K562 (cell line): ENCODE data around the gene ST7. TPM values are rescaled to one million over a fixed set of nuclear protein-coding genes. Genes with fewer than 3 reads are reported as not detected.

Experiments
- ARID1B ChIP-seq: fragments of 450-650 bp; IDR thresholded peaks from 2 replicates; pipeline ENCODE4 v1.6.1; 2016; ENCODE audit warnings: antibody characterized with exemption, mild to moderate bottlenecking, inconsistent platforms
- CHD4 ChIP-seq: fragments of 200-600 bp; sonication (generic); IDR thresholded peaks from 3 replicates; pipeline ENCODE4 v1.6.1; 2012; ENCODE audit warnings: low read depth, mild to moderate bottlenecking, mixed read lengths, low read length, inconsistent platforms; ENCODE audit not compliant: insufficient read depth, insufficient replicate concordance, poor library complexity, severe bottlenecking
- ETV1 ChIP-seq: fragments of 450-650 bp; conservative IDR thresholded peaks from 2 replicates; pipeline ENCODE4 v1.6.1; 2016; ENCODE audit warnings: missing genetic modification characterization, control low read depth, low read depth, missing compliant biosample characterization
- ETV6 ChIP-seq, 3 experiments: fragments of 150-350 bp in 1 of 3; sonication (generic) in 1 of 3; formaldehyde crosslinking in 1 of 3; IDR thresholded peaks; 2 replicates each; pipeline versions ENCODE4 v1.6.1 to v1.8.0; 2014 to 2022; ENCODE audit warnings: borderline replicate concordance in 2 of 3, low read depth in 2 of 3, antibody characterized with exemption in 1 of 3, low read length in 1 of 3, mild to moderate bottlenecking in 1 of 3, missing genetic modification reagents in 1 of 3
- FOSL1 ChIP-seq: fragments of 200-800 bp; sonication (Bioruptor generic); conservative IDR thresholded peaks from 2 replicates; pipeline ENCODE4 v1.6.1; 2016; ENCODE audit warnings: missing genetic modification characterization, missing compliant biosample characterization
- HMGN3 ChIP-seq: IDR thresholded peaks from 2 replicates; pipeline ENCODE4 v1.6.1; 2011; ENCODE audit warnings: borderline replicate concordance, low read depth, mild to moderate bottlenecking, mixed read lengths, low read length; ENCODE audit not compliant: insufficient read length; ENCODE audit errors: extremely low read depth
- POLR3G ChIP-seq: IDR thresholded peaks from 2 replicates; pipeline ENCODE4 v1.6.1; 2011; ENCODE audit not compliant: insufficient read length, insufficient replicate concordance; ENCODE audit errors: extremely low read depth
- PURB ChIP-seq: sonication (generic); formaldehyde crosslinking; IDR thresholded peaks from 2 replicates; pipeline ENCODE4 v1.9.0; 2021; ENCODE audit warnings: low read depth, mild to moderate bottlenecking, missing genetic modification reagents
- RFX1 ChIP-seq: fragments of 450-650 bp; IDR thresholded peaks from 2 replicates; pipeline ENCODE4 v1.6.1; 2016; ENCODE audit warnings: mild to moderate bottlenecking, moderate library complexity
- polyA plus RNA-seq, 8 experiments: library from polyadenylated mRNA; depleted of rRNA in 4 of 8; stranded (reverse) in 5 of 8; unstranded in 3 of 8; fragments of >200 nt; fragmentation: Nextera tagmentation in 2 of 8; fragmentation: Illumina TruSeq in 1 of 8; extraction: Ambion mirVana in 2 of 8; extraction: Trizol in 1 of 8; gene quantifications; 2 replicates each; pipeline versions ENCODE4 v1.2.1 to v1.2.3, GENCODE V29; 2011 to 2014; ENCODE audit warnings: inconsistent platforms in 1 of 8, missing spikeins in 1 of 8
- total RNA-seq, 7 experiments: library from RNA; depleted of rRNA in 6 of 7; stranded (reverse); fragments of >200 nt in 6 of 7; fragmentation: Illumina TruSeq in 2 of 7; extraction: Trizol in 2 of 7; gene quantifications; 2 replicates each; pipeline versions ENCODE4 v1.2.1 to v1.2.3, GENCODE V29; 2011 to 2021; ENCODE audit warnings: low replicate concordance in 1 of 7
- TF ChIP-seq, protein P1 (sequence below): fragments of 450-650 bp; IDR thresholded peaks from 2 replicates; pipeline ENCODE4 v1.7.1; 2018; ENCODE audit warnings: mild to moderate bottlenecking, low read depth; ENCODE audit not compliant: partially characterized antibody
- TF ChIP-seq, protein P2 (sequence below): sonication (generic); IDR thresholded peaks from 2 replicates; pipeline ENCODE4 v1.6.1; 2016
- TF ChIP-seq, protein P3 (sequence below), 2 experiments: fragments of 450-650 bp in 1 of 2; sonication (generic) in 1 of 2; formaldehyde crosslinking in 1 of 2; IDR thresholded peaks in 1 of 2; conservative IDR thresholded peaks in 1 of 2; 2 replicates each; pipeline versions ENCODE4 v1.6.1 to v1.8.1; 2016 to 2023; ENCODE audit warnings: mild to moderate bottlenecking in 2 of 2, moderate library complexity in 2 of 2, inconsistent platforms in 1 of 2, missing genetic modification reagents in 1 of 2
- TF ChIP-seq, protein P4 (sequence below): sonication (generic); formaldehyde crosslinking; IDR thresholded peaks from 2 replicates; pipeline ENCODE4 v1.8.0; 2022; ENCODE audit warnings: mild to moderate bottlenecking, low read depth, missing genetic modification reagents
- TF ChIP-seq, protein P5 (sequence below): fragments of 450-650 bp; conservative IDR thresholded peaks from 2 replicates; pipeline ENCODE4 v1.6.1; 2016; ENCODE audit warnings: missing genetic modification characterization, low read depth, mild to moderate bottlenecking, control low read depth, missing compliant biosample characterization

The ST7 gene
- total and polyA plus RNA-seq, 9 of the 15 experiments (the other 6 are each of a cell fraction or from before 2014, with no cell fraction given): 23.9 to 56.3 (median 36.9) TPM

DNA sequence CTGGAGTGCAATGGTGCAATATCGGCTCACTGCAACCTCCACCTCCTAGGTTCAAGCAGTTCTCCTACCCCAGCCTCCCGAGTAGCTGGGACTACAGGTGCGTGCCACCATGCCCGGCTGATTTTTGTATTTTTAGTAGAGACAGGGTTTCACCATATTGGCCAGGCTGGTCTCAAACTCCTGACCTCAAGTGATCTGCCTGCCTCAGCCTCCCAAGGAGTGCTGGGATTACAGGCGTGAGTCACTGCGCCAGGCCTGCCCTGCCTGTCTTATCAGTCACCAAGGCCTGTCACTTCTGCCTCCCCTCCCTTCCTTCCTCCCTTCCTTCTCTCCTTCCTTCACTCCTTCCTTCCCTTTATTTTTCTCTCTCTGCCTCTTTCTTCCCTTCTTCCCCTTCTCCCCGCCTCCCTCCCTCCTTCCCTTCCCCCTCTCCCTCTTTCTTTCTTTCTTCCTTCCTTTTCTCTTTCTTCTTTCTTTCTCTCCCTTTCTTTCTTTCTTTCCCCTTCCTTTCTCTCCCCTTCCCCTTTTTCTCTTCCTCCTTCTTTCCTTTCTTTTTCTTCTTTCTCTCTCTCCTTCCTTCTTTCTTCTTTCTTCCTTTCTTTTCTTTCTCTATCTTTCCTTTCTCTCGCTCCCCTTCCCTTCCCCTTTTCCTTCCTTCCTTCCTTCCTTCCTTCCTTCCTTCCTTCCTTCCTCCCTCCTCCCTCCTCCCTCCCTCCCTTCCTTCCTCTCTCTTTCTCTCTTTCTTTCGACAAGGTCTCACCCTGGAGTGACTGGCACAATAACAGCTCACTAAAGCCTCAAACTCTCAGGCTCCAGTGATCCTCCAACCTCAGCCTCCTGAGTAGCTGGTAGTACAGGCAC lies 3.1 kb upstream of the ST7 start (continued):
- TF ChIP-seq, protein P1, sequence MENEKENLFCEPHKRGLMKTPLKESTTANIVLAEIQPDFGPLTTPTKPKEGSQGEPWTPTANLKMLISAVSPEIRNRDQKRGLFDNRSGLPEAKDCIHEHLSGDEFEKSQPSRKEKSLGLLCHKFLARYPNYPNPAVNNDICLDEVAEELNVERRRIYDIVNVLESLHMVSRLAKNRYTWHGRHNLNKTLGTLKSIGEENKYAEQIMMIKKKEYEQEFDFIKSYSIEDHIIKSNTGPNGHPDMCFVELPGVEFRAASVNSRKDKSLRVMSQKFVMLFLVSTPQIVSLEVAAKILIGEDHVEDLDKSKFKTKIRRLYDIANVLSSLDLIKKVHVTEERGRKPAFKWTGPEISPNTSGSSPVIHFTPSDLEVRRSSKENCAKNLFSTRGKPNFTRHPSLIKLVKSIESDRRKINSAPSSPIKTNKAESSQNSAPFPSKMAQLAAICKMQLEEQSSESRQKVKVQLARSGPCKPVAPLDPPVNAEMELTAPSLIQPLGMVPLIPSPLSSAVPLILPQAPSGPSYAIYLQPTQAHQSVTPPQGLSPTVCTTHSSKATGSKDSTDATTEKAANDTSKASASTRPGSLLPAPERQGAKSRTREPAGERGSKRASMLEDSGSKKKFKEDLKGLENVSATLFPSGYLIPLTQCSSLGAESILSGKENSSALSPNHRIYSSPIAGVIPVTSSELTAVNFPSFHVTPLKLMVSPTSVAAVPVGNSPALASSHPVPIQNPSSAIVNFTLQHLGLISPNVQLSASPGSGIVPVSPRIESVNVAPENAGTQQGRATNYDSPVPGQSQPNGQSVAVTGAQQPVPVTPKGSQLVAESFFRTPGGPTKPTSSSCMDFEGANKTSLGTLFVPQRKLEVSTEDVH: peak; percentile 85
- peak; percentile 100 for TF ChIP-seq ARID1B
- TF ChIP-seq FOSL1 (tag): peak; percentile 92
- no peak for TF ChIP-seq POLR3G
- TF ChIP-seq RFX1: no peak
- TF ChIP-seq, protein P2, sequence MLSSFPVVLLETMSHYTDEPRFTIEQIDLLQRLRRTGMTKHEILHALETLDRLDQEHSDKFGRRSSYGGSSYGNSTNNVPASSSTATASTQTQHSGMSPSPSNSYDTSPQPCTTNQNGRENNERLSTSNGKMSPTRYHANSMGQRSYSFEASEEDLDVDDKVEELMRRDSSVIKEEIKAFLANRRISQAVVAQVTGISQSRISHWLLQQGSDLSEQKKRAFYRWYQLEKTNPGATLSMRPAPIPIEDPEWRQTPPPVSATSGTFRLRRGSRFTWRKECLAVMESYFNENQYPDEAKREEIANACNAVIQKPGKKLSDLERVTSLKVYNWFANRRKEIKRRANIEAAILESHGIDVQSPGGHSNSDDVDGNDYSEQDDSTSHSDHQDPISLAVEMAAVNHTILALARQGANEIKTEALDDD: peak; percentile 51; the same call in 1 of the 2 replicates
- TF ChIP-seq, protein P3, sequence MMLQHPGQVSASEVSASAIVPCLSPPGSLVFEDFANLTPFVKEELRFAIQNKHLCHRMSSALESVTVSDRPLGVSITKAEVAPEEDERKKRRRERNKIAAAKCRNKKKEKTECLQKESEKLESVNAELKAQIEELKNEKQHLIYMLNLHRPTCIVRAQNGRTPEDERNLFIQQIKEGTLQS (IDR thresholded peaks at IDR 0.05): peak; percentile 98
- TF ChIP-seq, protein P3 (CRISPR knock-in tag; conservative IDR thresholded peaks at IDR 0.05): no peak
- TF ChIP-seq HMGN3: no peak
- TF ChIP-seq, protein P4, sequence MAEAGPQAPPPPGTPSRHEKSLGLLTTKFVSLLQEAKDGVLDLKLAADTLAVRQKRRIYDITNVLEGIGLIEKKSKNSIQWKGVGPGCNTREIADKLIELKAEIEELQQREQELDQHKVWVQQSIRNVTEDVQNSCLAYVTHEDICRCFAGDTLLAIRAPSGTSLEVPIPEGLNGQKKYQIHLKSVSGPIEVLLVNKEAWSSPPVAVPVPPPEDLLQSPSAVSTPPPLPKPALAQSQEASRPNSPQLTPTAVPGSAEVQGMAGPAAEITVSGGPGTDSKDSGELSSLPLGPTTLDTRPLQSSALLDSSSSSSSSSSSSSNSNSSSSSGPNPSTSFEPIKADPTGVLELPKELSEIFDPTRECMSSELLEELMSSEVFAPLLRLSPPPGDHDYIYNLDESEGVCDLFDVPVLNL (CRISPR knock-in tag): no peak
- peak; percentile 93 for TF ChIP-seq ETV1 (tag)
- peak; percentile 100 for TF ChIP-seq ETV6 (IDR thresholded peaks at IDR 0.05; ENCODE audit: borderline replicate concordance in 1 of 2, low read depth in 2 of 2, low read length in 1 of 2)
- no peak for TF ChIP-seq ETV6 (CRISPR knock-in tag; IDR thresholded peaks at IDR 0.05; ENCODE audit: borderline replicate concordance)
- no peak for TF ChIP-seq PURB (CRISPR knock-in tag)
- TF ChIP-seq, protein P5, sequence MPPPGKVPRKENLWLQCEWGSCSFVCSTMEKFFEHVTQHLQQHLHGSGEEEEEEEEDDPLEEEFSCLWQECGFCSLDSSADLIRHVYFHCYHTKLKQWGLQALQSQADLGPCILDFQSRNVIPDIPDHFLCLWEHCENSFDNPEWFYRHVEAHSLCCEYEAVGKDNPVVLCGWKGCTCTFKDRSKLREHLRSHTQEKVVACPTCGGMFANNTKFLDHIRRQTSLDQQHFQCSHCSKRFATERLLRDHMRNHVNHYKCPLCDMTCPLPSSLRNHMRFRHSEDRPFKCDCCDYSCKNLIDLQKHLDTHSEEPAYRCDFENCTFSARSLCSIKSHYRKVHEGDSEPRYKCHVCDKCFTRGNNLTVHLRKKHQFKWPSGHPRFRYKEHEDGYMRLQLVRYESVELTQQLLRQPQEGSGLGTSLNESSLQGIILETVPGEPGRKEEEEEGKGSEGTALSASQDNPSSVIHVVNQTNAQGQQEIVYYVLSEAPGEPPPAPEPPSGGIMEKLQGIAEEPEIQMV (tag): peak; percentile 92
- peak; percentile 23 for TF ChIP-seq CHD4
